Hypothalamus (tissue), 51 donors: ENCODE data around the gene CREG1.
"Not testable (repeated sequence)": the region's sequence is repeated elsewhere in the genome, so short reads cannot be mapped to it uniquely, and the experiment has no call there.

Source experiments
- DNase-seq, 51 donors: peaks; one replicate each; lab custom pipeline; 2025; lab: John Stamatoyannopoulos, UW

The CREG1 gene

GRCh38 chr1:167564612-167565270, 11.2 kb upstream of the CREG1 start:
- DNase-seq = peak in 2 of 51 donors; percentile 5 to 12

GRCh38 chr1:167563579-167564246, 10.2 kb upstream of the CREG1 start:
- peak in 10 of 51 donors; percentile 6 to 41 (median 10) for DNase-seq

DNA sequence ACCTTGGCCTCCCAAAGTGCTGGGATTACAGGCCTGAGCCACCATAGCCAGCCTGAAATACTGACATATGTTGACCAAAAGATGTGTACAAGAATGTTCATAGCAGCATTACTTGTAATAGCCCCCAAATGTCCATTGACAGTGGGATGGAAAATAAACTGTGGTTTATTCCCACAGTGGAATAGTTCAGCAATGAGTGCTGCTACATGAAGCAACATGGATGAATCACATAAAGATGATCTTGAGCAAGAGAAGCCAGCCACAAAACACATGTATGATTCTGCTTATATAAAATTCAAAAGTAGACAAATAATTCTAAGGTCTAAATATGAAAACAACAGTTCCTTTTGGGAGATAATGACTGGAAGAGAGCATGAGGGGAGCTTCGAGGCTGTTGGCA, 9.1 kb upstream of the CREG1 start:
- DNase-seq = no peak

- no peak for DNase-seq
Measured at GRCh38 chr1:167561753-167562152, 8.2 kb upstream of the CREG1 start.

DNA sequence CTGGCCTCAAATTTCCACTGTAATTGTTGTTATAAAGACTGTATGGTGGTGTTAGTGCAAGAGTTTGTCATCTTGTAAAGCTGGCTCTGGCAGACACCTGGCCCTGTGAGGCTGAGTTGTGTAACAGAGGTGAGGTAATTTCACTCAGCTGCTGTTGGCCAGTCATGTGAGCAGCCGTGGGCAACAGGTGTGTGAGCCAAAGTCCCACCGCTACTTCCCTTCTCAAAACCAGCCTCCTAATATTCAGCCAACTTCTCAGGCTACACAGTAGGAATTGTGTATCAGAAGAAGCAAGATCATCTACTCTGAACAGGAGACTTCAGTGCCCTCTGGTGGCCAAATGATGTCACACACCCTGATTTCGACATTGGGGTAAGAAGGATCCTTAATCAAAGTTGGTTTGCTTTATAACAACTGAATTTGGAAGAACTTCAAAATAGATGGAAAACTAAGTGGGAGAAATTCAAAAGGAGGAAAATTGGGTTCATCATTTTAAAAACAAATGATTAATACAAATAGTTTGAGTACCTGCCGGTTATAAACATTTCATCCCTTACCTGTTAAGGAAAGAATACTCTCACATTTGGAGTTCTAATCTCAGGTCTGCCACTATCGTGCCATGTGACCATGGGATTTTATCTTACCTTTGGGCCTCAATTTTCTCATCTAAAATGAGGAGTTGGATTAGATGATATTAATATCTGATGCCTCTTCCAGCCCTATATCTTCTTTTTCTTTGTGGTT, 2.6 kb upstream of the CREG1 start:
- DNase-seq = peak in 42 of 51 donors; percentile 4 to 84 (median 45)

- DNase-seq = not testable (repeated sequence)
Measured at GRCh38 chr1:167555072-167555471, 1.5 kb upstream of the CREG1 start.

GRCh38 chr1:167554028-167554779, 642 bp upstream of the CREG1 start:
- DNase-seq = peak in 1 of 51 donors; percentile 58

DNA sequence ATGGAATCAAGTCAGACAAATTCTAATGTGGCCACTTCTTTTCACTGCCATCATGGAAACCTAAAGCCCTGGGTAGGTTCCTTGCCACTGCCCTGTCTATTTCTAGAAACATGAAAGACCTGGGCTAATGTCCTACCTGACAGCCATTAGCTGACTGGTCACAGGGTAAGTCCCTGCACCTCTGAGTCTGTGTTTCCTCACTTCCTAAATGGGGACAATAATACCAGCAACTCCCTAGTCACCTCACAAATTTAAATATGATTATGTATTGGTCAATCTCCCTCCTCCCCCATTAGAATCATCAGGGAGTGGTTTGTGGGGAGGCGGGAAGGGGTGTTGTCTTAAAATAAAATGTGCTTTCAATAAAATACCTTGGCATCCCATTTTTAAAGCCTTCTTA, 2.2 kb downstream of the CREG1 start:
- no peak for DNase-seq

DNA sequence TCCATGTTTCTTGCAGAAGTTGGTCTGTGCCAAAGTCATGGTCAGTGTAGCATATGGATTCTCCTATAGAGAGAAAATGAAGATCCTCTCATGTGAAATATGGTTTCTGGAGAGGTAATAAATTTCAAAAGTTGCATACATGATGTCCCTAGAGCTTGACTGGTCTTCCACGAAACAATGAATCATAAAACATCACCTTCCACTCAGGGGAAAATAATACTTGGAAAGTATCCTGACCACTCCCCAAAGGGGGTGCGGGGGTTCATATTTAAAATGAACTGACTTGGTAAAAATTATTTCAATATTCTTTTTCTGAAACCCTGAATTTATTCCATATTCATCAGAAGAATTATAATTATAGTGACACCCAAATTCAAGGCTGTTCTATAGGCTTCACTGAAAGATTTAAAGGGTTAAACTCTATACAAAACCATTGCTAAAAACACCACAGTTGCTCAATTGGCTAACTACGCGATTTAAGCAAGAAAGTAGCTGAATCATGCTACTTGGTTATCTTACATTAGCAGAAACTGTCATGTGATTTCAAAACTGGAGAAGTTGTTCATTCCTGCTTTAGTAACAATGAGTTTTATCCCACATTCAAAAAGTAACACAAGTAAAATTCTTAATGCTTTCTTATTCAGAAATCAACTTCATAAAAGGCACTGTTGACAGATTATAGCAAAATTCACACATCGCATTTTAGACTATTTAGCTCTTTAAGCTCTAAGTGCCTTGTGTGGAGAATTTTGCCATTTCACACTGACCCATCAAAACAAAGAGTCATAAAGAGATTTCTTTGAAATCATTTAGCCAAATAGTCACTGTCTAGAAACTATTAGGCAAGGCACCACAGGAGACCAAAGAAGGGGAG, 5.3 kb downstream of the CREG1 start:
- DNase-seq = peak in 1 of 51 donors; percentile 19

GRCh38 chr1:167546935-167547334, 6.6 kb downstream of the CREG1 start:
- no peak for DNase-seq

DNA sequence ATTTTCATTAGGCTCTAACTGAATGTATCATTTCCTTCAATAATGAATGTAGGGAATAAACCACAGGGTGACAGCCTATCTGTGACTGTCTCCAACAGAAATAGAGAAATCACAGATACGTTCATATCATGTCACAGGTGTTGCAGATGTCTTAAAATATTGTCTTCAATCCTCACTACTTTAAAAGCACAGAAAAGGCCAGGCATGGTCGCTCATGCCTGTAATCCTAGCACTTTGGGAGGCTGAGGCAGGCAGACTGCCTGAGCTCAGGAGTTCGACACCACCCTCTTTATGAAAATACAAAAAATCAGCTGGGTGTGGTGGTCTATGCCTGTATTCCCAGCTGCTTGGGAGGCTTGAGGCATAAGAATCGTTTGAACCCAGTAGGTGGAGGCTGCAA, 8.2 kb downstream of the CREG1 start:
- DNase-seq = no peak

DNA sequence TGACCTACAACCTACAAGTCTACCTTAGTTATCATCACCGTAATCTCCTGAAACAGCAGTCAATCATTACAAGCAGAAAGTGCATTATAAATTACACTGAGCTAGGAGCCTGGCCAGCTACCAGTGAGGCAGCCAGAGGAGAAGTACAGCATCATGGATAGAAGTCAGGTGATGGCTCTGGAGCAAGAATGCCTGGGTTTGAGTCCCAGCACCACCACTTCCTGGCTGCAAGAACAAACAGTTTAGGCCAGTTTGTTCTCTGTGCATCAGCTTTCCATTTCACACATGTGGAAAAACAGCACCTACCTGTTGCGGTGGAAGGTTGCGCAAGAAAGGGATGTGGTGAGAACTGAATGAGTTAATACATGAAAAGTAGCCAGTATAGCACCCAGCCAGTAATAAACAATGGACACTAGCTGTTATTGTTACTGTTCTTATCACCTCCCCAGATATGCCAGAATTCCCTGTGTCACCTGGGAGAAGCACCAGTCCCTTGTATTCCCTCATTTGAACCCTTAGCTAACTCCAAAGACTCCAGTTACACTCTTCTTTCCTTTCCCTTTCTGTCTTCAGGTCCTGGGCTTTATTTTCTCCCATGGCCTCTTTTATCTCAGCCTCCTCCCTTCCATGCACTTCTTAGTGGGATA, 9.0 kb downstream of the CREG1 start:
- no peak for DNase-seq

- peak in 4 of 51 donors; percentile 4 to 13 (median 9) for DNase-seq
Measured at GRCh38 chr1:167543199-167543990, 10.2 kb downstream of the CREG1 start.

- DNase-seq = no peak
Measured at GRCh38 chr1:167542109-167543032, 11.2 kb downstream of the CREG1 start.

GRCh38 chr1:167541610-167542009, 12.0 kb downstream of the CREG1 start:
- DNase-seq = no peak

DNA sequence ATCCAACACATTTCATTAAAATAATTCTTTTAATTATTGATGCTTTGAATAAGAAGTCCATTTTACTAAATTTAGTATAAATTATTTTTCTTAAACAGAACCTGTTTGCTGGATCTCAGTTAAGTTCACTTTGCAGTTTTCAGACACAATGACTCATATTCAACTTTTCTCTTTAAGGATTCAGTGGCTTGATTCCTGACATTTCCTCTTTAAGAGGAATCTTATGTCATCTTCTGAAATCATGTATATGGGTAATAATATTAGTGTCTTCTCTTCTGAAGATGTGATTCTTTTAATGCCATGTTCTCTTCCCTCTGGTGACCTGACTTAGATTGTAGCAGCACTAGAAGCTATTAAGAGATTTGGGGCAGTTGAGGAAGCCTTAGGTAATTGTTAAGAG, 12.6 kb downstream of the CREG1 start:
- DNase-seq = no peak

- peak in 2 of 51 donors; percentile 11 to 12 for DNase-seq
Measured at GRCh38 chr1:167538657-167539056, 14.9 kb downstream of the CREG1 start.
